Prostate gland (tissue), 2 donors: Measurements from ENCODE around the gene FEM1A.

Source experiments
- POLR2A ChIP-seq: fragments of 450-650 bp; IDR thresholded peaks from one replicate; pipeline ENCODE4 v1.6.1; 2016; ENCODE audit warnings: antibody characterized with exemption, mild to moderate bottlenecking
- TF ChIP-seq, protein P1 (sequence below), 4 experiments: fragments of 200-600 bp in 2 of 4; fragments of 450-650 bp in 2 of 4; sonication (generic) in 2 of 4; IDR thresholded peaks; 1 replicate in 3 of 4; 2 replicates in 1 of 4; pipeline ENCODE4 v1.5.1; 2016 to 2019; ENCODE audit warnings: antibody characterized with exemption in 4 of 4, mild to moderate bottlenecking in 2 of 4, moderate library complexity in 2 of 4

DNA sequence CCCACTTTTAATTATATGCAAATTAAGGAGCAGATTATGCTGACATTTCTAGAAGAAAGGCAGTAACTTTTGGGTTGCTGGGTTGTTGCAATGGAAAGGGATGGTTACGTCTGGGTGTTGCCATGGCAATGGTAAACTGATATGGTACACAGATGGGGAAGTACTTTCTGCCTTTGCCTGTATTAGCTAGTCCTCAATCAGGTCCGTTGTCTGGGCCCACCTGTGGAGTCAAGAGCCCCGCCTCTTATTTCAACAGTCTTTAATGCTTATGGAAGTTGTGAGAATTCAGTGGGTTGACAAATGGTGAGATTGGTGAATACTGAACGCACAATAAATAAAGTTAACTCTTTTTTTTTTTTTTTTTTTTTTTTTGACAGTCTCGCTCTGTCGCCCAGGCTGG is 37.3 kb upstream of the FEM1A start:
- TF ChIP-seq POLR2A, result no peak
- TF ChIP-seq, protein P1, sequence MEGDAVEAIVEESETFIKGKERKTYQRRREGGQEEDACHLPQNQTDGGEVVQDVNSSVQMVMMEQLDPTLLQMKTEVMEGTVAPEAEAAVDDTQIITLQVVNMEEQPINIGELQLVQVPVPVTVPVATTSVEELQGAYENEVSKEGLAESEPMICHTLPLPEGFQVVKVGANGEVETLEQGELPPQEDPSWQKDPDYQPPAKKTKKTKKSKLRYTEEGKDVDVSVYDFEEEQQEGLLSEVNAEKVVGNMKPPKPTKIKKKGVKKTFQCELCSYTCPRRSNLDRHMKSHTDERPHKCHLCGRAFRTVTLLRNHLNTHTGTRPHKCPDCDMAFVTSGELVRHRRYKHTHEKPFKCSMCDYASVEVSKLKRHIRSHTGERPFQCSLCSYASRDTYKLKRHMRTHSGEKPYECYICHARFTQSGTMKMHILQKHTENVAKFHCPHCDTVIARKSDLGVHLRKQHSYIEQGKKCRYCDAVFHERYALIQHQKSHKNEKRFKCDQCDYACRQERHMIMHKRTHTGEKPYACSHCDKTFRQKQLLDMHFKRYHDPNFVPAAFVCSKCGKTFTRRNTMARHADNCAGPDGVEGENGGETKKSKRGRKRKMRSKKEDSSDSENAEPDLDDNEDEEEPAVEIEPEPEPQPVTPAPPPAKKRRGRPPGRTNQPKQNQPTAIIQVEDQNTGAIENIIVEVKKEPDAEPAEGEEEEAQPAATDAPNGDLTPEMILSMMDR (IDR thresholded peaks at IDR 0.05), result no peak
